ENCODE measurements around the gene KCNJ3. TPM values are rescaled to one million over a fixed set of nuclear protein-coding genes. Genes with fewer than 3 reads are reported as not detected.

The KCNJ3 gene
- total RNA-seq, 1 experiment from 2014 or later = 0.21 TPM

DNA sequence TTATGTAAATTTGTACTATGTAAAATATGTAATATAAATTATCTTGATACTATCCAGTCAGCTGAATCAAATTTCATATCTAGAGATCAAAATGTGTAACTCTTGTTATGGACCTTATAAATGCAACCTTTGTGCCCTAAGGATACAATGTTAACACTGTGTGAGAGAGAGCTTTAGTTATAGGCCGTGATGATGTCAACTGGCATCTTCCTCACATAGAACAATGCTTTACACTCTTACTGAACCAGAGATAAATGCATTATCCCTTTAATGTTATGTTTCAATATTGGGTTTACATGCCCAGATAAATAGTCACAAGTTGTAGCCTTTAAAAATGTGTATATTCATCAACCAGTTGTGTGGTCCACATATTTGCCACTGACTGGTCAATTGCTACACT, 115.1 kb downstream of the KCNJ3 start:
- H3K4me1 ChIP-seq (ENCODE audit: control insufficient read depth, insufficient read depth, low read length) = no peaks in the 10 kb centered on the region
- ChIA-PET POLR2A (no interaction called here), CTCF (no interaction called here)
- no peaks in the 10 kb centered on the region for H3K36me3 ChIP-seq (ENCODE audit: control insufficient read depth, insufficient read depth, low read length)
- TF ChIP-seq POLR2AphosphoS5 (IDR thresholded peaks at IDR 0.05; ENCODE audit: low read depth, low read length) (no peak), SIN3A (IDR thresholded peaks at IDR 0.05; ENCODE audit: borderline replicate concordance, insufficient read depth, low read depth, low read length) (no peak), TCF7L2 (IDR thresholded peaks at IDR 0.05; ENCODE audit: low read depth, low read length) (no peak)
- TF ChIP-seq, protein P1, sequence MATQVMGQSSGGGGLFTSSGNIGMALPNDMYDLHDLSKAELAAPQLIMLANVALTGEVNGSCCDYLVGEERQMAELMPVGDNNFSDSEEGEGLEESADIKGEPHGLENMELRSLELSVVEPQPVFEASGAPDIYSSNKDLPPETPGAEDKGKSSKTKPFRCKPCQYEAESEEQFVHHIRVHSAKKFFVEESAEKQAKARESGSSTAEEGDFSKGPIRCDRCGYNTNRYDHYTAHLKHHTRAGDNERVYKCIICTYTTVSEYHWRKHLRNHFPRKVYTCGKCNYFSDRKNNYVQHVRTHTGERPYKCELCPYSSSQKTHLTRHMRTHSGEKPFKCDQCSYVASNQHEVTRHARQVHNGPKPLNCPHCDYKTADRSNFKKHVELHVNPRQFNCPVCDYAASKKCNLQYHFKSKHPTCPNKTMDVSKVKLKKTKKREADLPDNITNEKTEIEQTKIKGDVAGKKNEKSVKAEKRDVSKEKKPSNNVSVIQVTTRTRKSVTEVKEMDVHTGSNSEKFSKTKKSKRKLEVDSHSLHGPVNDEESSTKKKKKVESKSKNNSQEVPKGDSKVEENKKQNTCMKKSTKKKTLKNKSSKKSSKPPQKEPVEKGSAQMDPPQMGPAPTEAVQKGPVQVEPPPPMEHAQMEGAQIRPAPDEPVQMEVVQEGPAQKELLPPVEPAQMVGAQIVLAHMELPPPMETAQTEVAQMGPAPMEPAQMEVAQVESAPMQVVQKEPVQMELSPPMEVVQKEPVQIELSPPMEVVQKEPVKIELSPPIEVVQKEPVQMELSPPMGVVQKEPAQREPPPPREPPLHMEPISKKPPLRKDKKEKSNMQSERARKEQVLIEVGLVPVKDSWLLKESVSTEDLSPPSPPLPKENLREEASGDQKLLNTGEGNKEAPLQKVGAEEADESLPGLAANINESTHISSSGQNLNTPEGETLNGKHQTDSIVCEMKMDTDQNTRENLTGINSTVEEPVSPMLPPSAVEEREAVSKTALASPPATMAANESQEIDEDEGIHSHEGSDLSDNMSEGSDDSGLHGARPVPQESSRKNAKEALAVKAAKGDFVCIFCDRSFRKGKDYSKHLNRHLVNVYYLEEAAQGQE (IDR thresholded peaks at IDR 0.05; ENCODE audit: insufficient read depth in 1 of 2, low read depth in 2 of 2, low read length in 1 of 2) = no peak
- TF ChIP-seq, protein P2, sequence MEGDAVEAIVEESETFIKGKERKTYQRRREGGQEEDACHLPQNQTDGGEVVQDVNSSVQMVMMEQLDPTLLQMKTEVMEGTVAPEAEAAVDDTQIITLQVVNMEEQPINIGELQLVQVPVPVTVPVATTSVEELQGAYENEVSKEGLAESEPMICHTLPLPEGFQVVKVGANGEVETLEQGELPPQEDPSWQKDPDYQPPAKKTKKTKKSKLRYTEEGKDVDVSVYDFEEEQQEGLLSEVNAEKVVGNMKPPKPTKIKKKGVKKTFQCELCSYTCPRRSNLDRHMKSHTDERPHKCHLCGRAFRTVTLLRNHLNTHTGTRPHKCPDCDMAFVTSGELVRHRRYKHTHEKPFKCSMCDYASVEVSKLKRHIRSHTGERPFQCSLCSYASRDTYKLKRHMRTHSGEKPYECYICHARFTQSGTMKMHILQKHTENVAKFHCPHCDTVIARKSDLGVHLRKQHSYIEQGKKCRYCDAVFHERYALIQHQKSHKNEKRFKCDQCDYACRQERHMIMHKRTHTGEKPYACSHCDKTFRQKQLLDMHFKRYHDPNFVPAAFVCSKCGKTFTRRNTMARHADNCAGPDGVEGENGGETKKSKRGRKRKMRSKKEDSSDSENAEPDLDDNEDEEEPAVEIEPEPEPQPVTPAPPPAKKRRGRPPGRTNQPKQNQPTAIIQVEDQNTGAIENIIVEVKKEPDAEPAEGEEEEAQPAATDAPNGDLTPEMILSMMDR (IDR thresholded peaks at IDR 0.05) = no peak
- H3K4me3 ChIP-seq (ENCODE audit: low read depth in 2 of 2, low read length in 2 of 2) = no peak overlapping the region
- in situ Hi-C loops (cut with HindIII; ENCODE audit: low pct_unique_long_range_greater_than_20kb, low sequenced_read_pairs) (no loop called here), intact Hi-C loops (cut with micrococcal nuclease; ENCODE audit: unreplicated experiment) (no loop called here)
- H3K27me3 ChIP-seq (ENCODE audit: control insufficient read depth, insufficient read depth, low read length) = no peaks in the 10 kb centered on the region
- no peak for ATAC-seq
- no peak overlapping the region for H3K27ac ChIP-seq (ENCODE audit: low read length)
- BruUV-seq (replicated peaks) = no TSS peak
- H3K9me3 ChIP-seq (ENCODE audit: control insufficient read depth, insufficient read depth, low read depth, low read length) = no peaks in the 10 kb centered on the region
- DNase-seq (ENCODE audit: low read depth, low spot score) = no peak

DNA sequence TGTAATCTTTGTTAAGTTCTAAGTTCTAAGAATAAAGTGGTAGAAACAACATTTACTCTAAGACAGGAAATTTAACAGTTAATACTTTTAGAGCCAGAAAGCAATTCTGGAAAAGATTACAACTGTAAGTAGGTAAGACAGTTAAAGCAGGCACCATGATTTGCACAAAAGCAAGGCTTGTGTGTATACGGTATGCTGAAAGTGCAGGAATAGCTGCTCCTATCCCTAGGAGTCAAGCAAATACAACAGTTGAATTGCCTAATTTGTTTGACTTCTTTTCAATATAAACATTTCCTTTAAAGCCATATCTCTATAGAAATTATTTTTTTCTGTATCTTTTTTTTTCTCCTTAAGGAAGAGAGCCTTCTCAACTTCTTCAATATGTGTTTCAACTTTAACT, 116.4 kb downstream of the KCNJ3 start:
- in situ Hi-C loops (cut with HindIII; ENCODE audit: low pct_unique_long_range_greater_than_20kb, low sequenced_read_pairs) (no loop called here), intact Hi-C loops (cut with micrococcal nuclease; ENCODE audit: unreplicated experiment) (no loop called here)
- TF ChIP-seq POLR2AphosphoS5 (IDR thresholded peaks at IDR 0.05; ENCODE audit: low read depth, low read length) (no peak), TCF7L2 (IDR thresholded peaks at IDR 0.05; ENCODE audit: low read depth, low read length) (no peak), SIN3A (IDR thresholded peaks at IDR 0.05; ENCODE audit: borderline replicate concordance, insufficient read depth, low read depth, low read length) (no peak)
- TF ChIP-seq, protein P2 (IDR thresholded peaks at IDR 0.05) = no peak
- TF ChIP-seq, protein P1 (IDR thresholded peaks at IDR 0.05; ENCODE audit: insufficient read depth in 1 of 2, low read depth in 2 of 2, low read length in 1 of 2) = no peak
- ChIA-PET CTCF (no interaction called here), POLR2A (no interaction called here)
- no peak overlapping the region for H3K4me3 ChIP-seq (ENCODE audit: low read depth in 2 of 2, low read length in 2 of 2)
- DNase-seq (ENCODE audit: low read depth, low spot score) = no peak
- H3K36me3 ChIP-seq (ENCODE audit: control insufficient read depth, insufficient read depth, low read length) = no peaks in the 10 kb centered on the region
- BruUV-seq (replicated peaks) = no TSS peak
- H3K27me3 ChIP-seq (ENCODE audit: control insufficient read depth, insufficient read depth, low read length) = no peaks in the 10 kb centered on the region
- no peaks in the 10 kb centered on the region for H3K9me3 ChIP-seq (ENCODE audit: control insufficient read depth, insufficient read depth, low read depth, low read length)
- H3K4me1 ChIP-seq (ENCODE audit: control insufficient read depth, insufficient read depth, low read length) = no peaks in the 10 kb centered on the region
- no peak overlapping the region for H3K27ac ChIP-seq (ENCODE audit: low read length)
- ATAC-seq = no peak
